ENCODE measurements around the gene BICD1.

The BICD1 gene

GRCh38 chr12:32217354-32218310 is 111.0 kb downstream of the BICD1 start:
- TF ChIP-seq EGR1 (IDR thresholded peaks at IDR 0.05) (no peak), TAF1 (IDR thresholded peaks at IDR 0.05; ENCODE audit: low read depth) (no peak), NFIC (IDR thresholded peaks at IDR 0.05) (no peak), CREB1 (IDR thresholded peaks at IDR 0.05; ENCODE audit: low read depth) (no peak), ZBTB7A (IDR thresholded peaks at IDR 0.05; ENCODE audit: low read depth) (no peak), YY1 (IDR thresholded peaks at IDR 0.05; ENCODE audit: low read depth) (no peak), FOXM1 (IDR thresholded peaks at IDR 0.05; ENCODE audit: borderline replicate concordance, low read depth) (no peak), EP300 (IDR thresholded peaks at IDR 0.05; ENCODE audit: borderline replicate concordance) (no peak), REST (IDR thresholded peaks at IDR 0.05; ENCODE audit: low read depth) (no peak)

GRCh38 chr12:32223941-32224340 is 117.3 kb downstream of the BICD1 start:
- no peak for TF ChIP-seq CREB1 (IDR thresholded peaks at IDR 0.05; ENCODE audit: low read depth)
- no peak for TF ChIP-seq CEBPB (IDR thresholded peaks at IDR 0.05)
- no peak for TF ChIP-seq REST (IDR thresholded peaks at IDR 0.05; ENCODE audit: low read depth)
- no peak for TF ChIP-seq TCF12 (IDR thresholded peaks at IDR 0.05; ENCODE audit: low read depth)
- no peak for TF ChIP-seq EGR1 (IDR thresholded peaks at IDR 0.05)
- TF ChIP-seq FOXM1 (IDR thresholded peaks at IDR 0.05; ENCODE audit: borderline replicate concordance, low read depth): no peak
- no peak for TF ChIP-seq NFIC (IDR thresholded peaks at IDR 0.05)
- TF ChIP-seq ZBTB7A (IDR thresholded peaks at IDR 0.05; ENCODE audit: low read depth): no peak
- TF ChIP-seq MAX (IDR thresholded peaks at IDR 0.05): no peak
- no peak for TF ChIP-seq TAF1 (IDR thresholded peaks at IDR 0.05; ENCODE audit: low read depth)

- TF ChIP-seq TAF1 (IDR thresholded peaks at IDR 0.05; ENCODE audit: low read depth) (no peak), CREB1 (IDR thresholded peaks at IDR 0.05; ENCODE audit: low read depth) (no peak)
Observed at GRCh38 chr12:32226768-32227167, 120.1 kb downstream of the BICD1 start.

- TF ChIP-seq EGR1 (IDR thresholded peaks at IDR 0.05): no peak
- no peak for TF ChIP-seq MAX (IDR thresholded peaks at IDR 0.05)
- TF ChIP-seq CEBPB (IDR thresholded peaks at IDR 0.05): no peak
Observed at GRCh38 chr12:32229971-32230612, 123.4 kb downstream of the BICD1 start.

GRCh38 chr12:32230613-32230993 is 124.0 kb downstream of the BICD1 start:
- TF ChIP-seq TAF1 (IDR thresholded peaks at IDR 0.05; ENCODE audit: low read depth): no peak

GRCh38 chr12:32233568-32233967 is 126.9 kb downstream of the BICD1 start:
- TF ChIP-seq TEAD4 (IDR thresholded peaks at IDR 0.05): no peak
- TF ChIP-seq FOXM1 (IDR thresholded peaks at IDR 0.05; ENCODE audit: borderline replicate concordance, low read depth): no peak
- TF ChIP-seq TAF1 (IDR thresholded peaks at IDR 0.05; ENCODE audit: low read depth): no peak
- TF ChIP-seq CEBPB (IDR thresholded peaks at IDR 0.05): no peak
- no peak for TF ChIP-seq RAD21 (IDR thresholded peaks at IDR 0.05; ENCODE audit: low read depth)

GRCh38 chr12:32235251-32235650 is 128.6 kb downstream of the BICD1 start:
- TF ChIP-seq REST (IDR thresholded peaks at IDR 0.05; ENCODE audit: low read depth): no peak
- TF ChIP-seq ZBTB7A (IDR thresholded peaks at IDR 0.05; ENCODE audit: low read depth): no peak
- no peak for TF ChIP-seq USF1 (IDR thresholded peaks at IDR 0.05)
- TF ChIP-seq TEAD4 (IDR thresholded peaks at IDR 0.05): no peak
- TF ChIP-seq NFIC (IDR thresholded peaks at IDR 0.05): no peak
- TF ChIP-seq EGR1 (IDR thresholded peaks at IDR 0.05): no peak
